B cell (primary cell): ENCODE results near the gene MACROH2A1. TPM values are rescaled to one million over a fixed set of nuclear protein-coding genes. Genes with fewer than 3 reads are reported as not detected.

Experiments
- ATAC-seq: fragments of 200-7000 bp; cut with Tn5 transposase; one replicate; pipeline ENCODE4 v1.10.0; 2021; ENCODE audit warnings: low read depth, mild to moderate bottlenecking, moderate number of reproducible peaks, moderate library complexity
- CTCF ChIA-PET: fragments of 350-600 bp; sonication (Branson Sonifier 250); formaldehyde crosslinking; loops from one replicate; lab custom pipeline; 2021; ENCODE audit warnings: antibody characterized with exemption, inconsistent platforms; lab: Charles Lee
- POLR2A ChIA-PET: fragments of 350-600 bp; sonication (Branson Sonifier 250); formaldehyde crosslinking; loops from one replicate; lab custom pipeline; 2021; ENCODE audit warnings: antibody characterized with exemption; lab: Charles Lee
- DNase-seq: peaks from one replicate; pipeline ENCODE4 v3.0.0; 2013
- H2AFZ ChIP-seq: 2 replicates; pipeline ENCODE4 v1.6.1; 2012; ENCODE audit warnings: mild to moderate bottlenecking, low read depth, low read length; ENCODE audit not compliant: insufficient read depth, poor library complexity, severe bottlenecking
- H3K27ac ChIP-seq, 2 donors: 1 replicate in 1 of 2; 2 replicates in 1 of 2; pipeline ENCODE4 v1.5.1; 2012 to 2013; ENCODE audit warnings: low read length in 2 of 2, mild to moderate bottlenecking in 2 of 2, moderate library complexity in 1 of 2
- H3K27me3 ChIP-seq, 4 experiments: fragments of 200-600 bp in 1 of 4; sonication (generic) in 1 of 4; replicated peaks in 1 of 4; 1 replicate in 2 of 4; 2 replicates in 2 of 4; pipeline versions ENCODE4 v1.6.1 to v1.7.0; 2013 to 2016; ENCODE audit warnings: low read length in 3 of 4, mild to moderate bottlenecking in 2 of 4, mixed read lengths in 1 of 4, moderate library complexity in 1 of 4; ENCODE audit not compliant: insufficient read depth in 4 of 4, control insufficient read depth in 3 of 4; ENCODE audit errors: control extremely low read depth in 1 of 4
- H3K36me3 ChIP-seq, 2 experiments: replicated peaks in 1 of 2; 1 replicate in 1 of 2; 2 replicates in 1 of 2; pipeline versions ENCODE4 v1.6.1 to v1.7.1; 2013; ENCODE audit warnings: low read length in 1 of 2; ENCODE audit not compliant: insufficient read depth in 2 of 2, control insufficient read depth in 1 of 2; ENCODE audit errors: control extremely low read depth in 1 of 2, extremely low read depth in 1 of 2
- H3K4me1 ChIP-seq, 2 donors: fragments of 200-600 bp in 1 of 2; sonication (generic) in 1 of 2; 1 replicate in 1 of 2; 2 replicates in 1 of 2; pipeline versions ENCODE4 v1.5.1 to v1.6.1; 2013 to 2017; ENCODE audit warnings: low read length in 2 of 2; ENCODE audit not compliant: control insufficient read depth in 2 of 2, insufficient read depth in 2 of 2
- H3K4me2 ChIP-seq: replicated peaks from 2 replicates; pipeline ENCODE3; 2012; ENCODE audit warnings: mild to moderate bottlenecking, low read depth, low read length; ENCODE audit not compliant: poor library complexity, severe bottlenecking
- H3K4me3 ChIP-seq, 5 experiments: fragments of 200-600 bp in 1 of 5; sonication (generic) in 1 of 5; 1 replicate in 3 of 5; 2 replicates in 2 of 5; pipeline versions ENCODE4 v1.5.1 to v1.7.0; 2011 to 2016; ENCODE audit warnings: low read length in 4 of 5, mild to moderate bottlenecking in 4 of 5, low read depth in 2 of 5, control low read depth in 1 of 5, moderate library complexity in 1 of 5; ENCODE audit not compliant: insufficient read depth in 1 of 5; ENCODE audit errors: control extremely low read depth in 1 of 5, extremely low read depth in 1 of 5
- H3K79me2 ChIP-seq: fragments of 200-600 bp; sonication (generic); one replicate; pipeline ENCODE4 v1.6.0; 2016; ENCODE audit warnings: low read length; ENCODE audit not compliant: control insufficient read depth, insufficient read depth
- H3K9ac ChIP-seq: fragments of 200-600 bp; sonication (generic); 2 replicates; pipeline ENCODE4 v1.6.1; 2017; ENCODE audit warnings: mild to moderate bottlenecking, low read length, moderate library complexity
- H3K9me3 ChIP-seq, 3 donors: one replicate each; pipeline versions ENCODE4 v1.6.1 to v1.7.1; 2013; ENCODE audit warnings: low read length in 2 of 3; ENCODE audit not compliant: control insufficient read depth in 2 of 3, insufficient read depth in 1 of 3; ENCODE audit errors: control extremely low read depth in 1 of 3
- H4K20me1 ChIP-seq: 2 replicates; pipeline ENCODE4 v1.6.0; 2012; ENCODE audit warnings: mild to moderate bottlenecking, low read length; ENCODE audit not compliant: insufficient read depth, control insufficient read depth, poor library complexity, severe bottlenecking
- H3K27ac Mint-ChIP-seq: one replicate; pipeline ENCODE4 v1.8.0; 2021; ENCODE audit warnings: mixed read lengths
- H3K27me3 Mint-ChIP-seq: one replicate; pipeline ENCODE4 v1.8.0; 2021; ENCODE audit warnings: mixed read lengths
- H3K4me1 Mint-ChIP-seq: one replicate; pipeline ENCODE4 v1.8.0; 2021; ENCODE audit warnings: mixed read lengths
- H3K4me3 Mint-ChIP-seq: one replicate; pipeline ENCODE4 v1.8.0; 2021; ENCODE audit warnings: mixed read lengths
- H3K9me3 Mint-ChIP-seq: one replicate; pipeline ENCODE4 v1.8.0; 2022; ENCODE audit warnings: mixed read lengths; ENCODE audit not compliant: insufficient read depth
- EZH2 ChIP-seq: IDR thresholded peaks from 2 replicates; pipeline ENCODE4 v1.6.1; 2012; ENCODE audit warnings: borderline replicate concordance, low read depth, mild to moderate bottlenecking, moderate library complexity, low read length; ENCODE audit not compliant: insufficient read depth, poor library complexity, severe bottlenecking
- WGBS: methylation state at CpG from one replicate; pipeline ENCODE4 v1.1.5; 2013; ENCODE audit warnings: missing lambda C conversion rate; ENCODE audit not compliant: insufficient coverage; 5-methylcytosine and 5-hydroxymethylcytosine counted together
- intact Hi-C: fragments of 100-400 bp; cut with micrococcal nuclease; formaldehyde crosslinking; loops from one replicate; pipeline ENCODE4 v1.10.0; 2022
- polyA plus RNA-seq: library from polyadenylated mRNA; depleted of rRNA; stranded (reverse); fragments of >200 nt; gene quantifications from 2 replicates; pipeline ENCODE4 v1.2.3, GENCODE V29; 2012
- total RNA-seq, 2 donors: library from RNA; stranded (reverse); fragments of 120-200 nt in 1 of 2; gene quantifications; 1 replicate in 1 of 2; 2 replicates in 1 of 2; pipeline versions ENCODE4 v1.2.3 to v1.2.4, GENCODE V29; 2013 to 2022
- TF ChIP-seq, protein P1 (sequence below): fragments of 200-600 bp; IDR thresholded peaks from one replicate; pipeline ENCODE4 v1.8.0; 2022; ENCODE audit warnings: antibody characterized with exemption, mild to moderate bottlenecking

MACROH2A1 gene
- total and polyA plus RNA-seq, 2 donors (not counting 1 experiment from before 2014, with no cell fraction given) = 80.1 to 99.7 TPM

DNA sequence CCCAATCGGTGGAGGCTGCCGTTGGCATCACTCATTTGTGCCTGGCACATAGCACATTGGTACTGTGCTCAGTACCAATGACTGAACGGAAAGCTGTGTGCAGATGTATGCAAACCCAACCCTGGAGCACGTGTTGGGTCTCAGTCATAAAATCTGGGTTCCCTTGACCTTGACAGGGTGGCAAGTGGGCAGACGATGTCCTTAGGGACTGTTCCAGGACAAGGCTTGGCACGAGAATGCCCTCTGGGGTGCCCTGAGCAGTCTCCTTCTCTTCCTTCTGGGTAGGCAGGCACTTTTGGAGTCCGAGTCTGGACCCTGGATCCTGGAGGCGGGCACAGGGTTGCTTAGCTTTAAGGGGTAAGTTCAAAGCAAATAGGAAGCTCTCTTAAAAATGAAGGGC lies 75.8 kb downstream of the MACROH2A1 start:
- Mint-ChIP-seq H3K4me1 (no peaks in the 10 kb centered on the region), H3K4me3 (no peak overlapping the region), H3K9me3 (no peaks in the 10 kb centered on the region), H3K27ac (no peak overlapping the region), H3K27me3 (no peaks in the 10 kb centered on the region)
- Histone ChIP-seq H3K4me2 (no peak overlapping the region), H3K79me2 (no peaks in the 10 kb centered on the region), H3K4me3 (no peak overlapping the region), H2AFZ (no peak overlapping the region), H4K20me1 (no peaks in the 10 kb centered on the region), H3K27ac (no peak overlapping the region), H3K4me1 (no peaks in the 10 kb centered on the region), H3K9me3 (no peaks in the 10 kb centered on the region), H3K27me3 (no peaks in the 10 kb centered on the region), H3K9ac (no peak overlapping the region), H3K36me3 (no peaks in the 10 kb centered on the region)
- TF ChIP-seq EZH2 = no peak
- TF ChIP-seq, protein P1, sequence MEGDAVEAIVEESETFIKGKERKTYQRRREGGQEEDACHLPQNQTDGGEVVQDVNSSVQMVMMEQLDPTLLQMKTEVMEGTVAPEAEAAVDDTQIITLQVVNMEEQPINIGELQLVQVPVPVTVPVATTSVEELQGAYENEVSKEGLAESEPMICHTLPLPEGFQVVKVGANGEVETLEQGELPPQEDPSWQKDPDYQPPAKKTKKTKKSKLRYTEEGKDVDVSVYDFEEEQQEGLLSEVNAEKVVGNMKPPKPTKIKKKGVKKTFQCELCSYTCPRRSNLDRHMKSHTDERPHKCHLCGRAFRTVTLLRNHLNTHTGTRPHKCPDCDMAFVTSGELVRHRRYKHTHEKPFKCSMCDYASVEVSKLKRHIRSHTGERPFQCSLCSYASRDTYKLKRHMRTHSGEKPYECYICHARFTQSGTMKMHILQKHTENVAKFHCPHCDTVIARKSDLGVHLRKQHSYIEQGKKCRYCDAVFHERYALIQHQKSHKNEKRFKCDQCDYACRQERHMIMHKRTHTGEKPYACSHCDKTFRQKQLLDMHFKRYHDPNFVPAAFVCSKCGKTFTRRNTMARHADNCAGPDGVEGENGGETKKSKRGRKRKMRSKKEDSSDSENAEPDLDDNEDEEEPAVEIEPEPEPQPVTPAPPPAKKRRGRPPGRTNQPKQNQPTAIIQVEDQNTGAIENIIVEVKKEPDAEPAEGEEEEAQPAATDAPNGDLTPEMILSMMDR = no peak
- ChIA-PET POLR2A (no interaction called here), CTCF (no interaction called here)
- DNase-seq = no peak
- no peak for ATAC-seq
- WGBS = 91% methylated on average over 6 of the region's 8 CpGs
- intact Hi-C loops = no loop called here

DNA sequence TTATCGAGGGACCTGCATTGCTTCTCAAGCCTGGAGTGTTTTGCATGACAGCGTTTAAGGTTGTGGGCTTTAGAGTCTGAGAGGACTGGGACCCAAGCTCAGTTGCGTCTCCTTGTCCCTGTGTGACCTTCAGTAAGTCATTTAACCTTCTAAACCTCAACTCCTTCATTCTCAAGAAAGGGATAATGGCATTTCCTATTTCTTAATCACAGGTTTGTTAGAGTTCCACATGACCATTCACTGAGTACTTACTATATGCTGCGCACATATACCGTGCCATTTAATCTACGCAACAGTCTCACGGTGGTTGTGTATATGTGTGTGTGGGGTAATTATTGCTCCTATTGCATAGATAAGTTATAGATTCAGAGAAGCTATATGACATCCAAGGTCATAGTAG lies 76.3 kb downstream of the MACROH2A1 start:
- no peak for DNase-seq
- H3K9me3 Mint-ChIP-seq = no peaks in the 10 kb centered on the region
- H4K20me1 ChIP-seq = no peaks in the 10 kb centered on the region
- no peak for ATAC-seq
- no peaks in the 10 kb centered on the region for H3K4me1 ChIP-seq
- no peaks in the 10 kb centered on the region for H3K27me3 ChIP-seq
- no peak overlapping the region for H3K9ac ChIP-seq
- H3K27me3 Mint-ChIP-seq = no peaks in the 10 kb centered on the region
- no peaks in the 10 kb centered on the region for H3K79me2 ChIP-seq
- no peak overlapping the region for H3K27ac Mint-ChIP-seq
- H3K4me1 Mint-ChIP-seq = no peaks in the 10 kb centered on the region
- no peak overlapping the region for H3K27ac ChIP-seq
- WGBS = no CpG with 5 or more reads among the region's 7 CpGs
- TF ChIP-seq, protein P1 = no peak
- no peak for TF ChIP-seq EZH2
- no peak overlapping the region for H3K4me3 Mint-ChIP-seq
- no peaks in the 10 kb centered on the region for H3K36me3 ChIP-seq
- ChIA-PET POLR2A (no interaction called here), CTCF (no interaction called here)
- H3K4me2 ChIP-seq = no peak overlapping the region
- no peak overlapping the region for H2AFZ ChIP-seq
- H3K9me3 ChIP-seq = no peaks in the 10 kb centered on the region
- H3K4me3 ChIP-seq = no peak overlapping the region
- intact Hi-C loops = no loop called here
